Measurements from ENCODE around the gene ADAMTS12.

Gene ADAMTS12

GRCh38 chr5:33846851-33847250, 44.9 kb downstream of the ADAMTS12 start:
- DNase-seq (ENCODE audit: low read depth): no peak

GRCh38 chr5:33843579-33843978, 48.2 kb downstream of the ADAMTS12 start:
- no peak for DNase-seq (ENCODE audit: low read depth)

- DNase-seq (ENCODE audit: low read depth): no peak
Measured at GRCh38 chr5:33842456-33842855, 49.3 kb downstream of the ADAMTS12 start.

- no peak for DNase-seq (ENCODE audit: low read depth)
Measured at GRCh38 chr5:33841891-33842290, 49.9 kb downstream of the ADAMTS12 start.

GRCh38 chr5:33840927-33841547, 50.8 kb downstream of the ADAMTS12 start:
- no peak for DNase-seq (ENCODE audit: low read depth)

GRCh38 chr5:33837301-33837700, 54.5 kb downstream of the ADAMTS12 start:
- DNase-seq (ENCODE audit: low read depth): no peak

GRCh38 chr5:33834334-33834733, 57.5 kb downstream of the ADAMTS12 start:
- no peak for DNase-seq (ENCODE audit: low read depth)

- no peak for DNase-seq (ENCODE audit: low read depth)
Measured at GRCh38 chr5:33833237-33833575, 58.6 kb downstream of the ADAMTS12 start.

GRCh38 chr5:33832404-33833236, 59.2 kb downstream of the ADAMTS12 start:
- no peak for DNase-seq (ENCODE audit: low read depth)

- DNase-seq (ENCODE audit: low read depth): no peak
Measured at GRCh38 chr5:33831041-33831440, 60.7 kb downstream of the ADAMTS12 start.

GRCh38 chr5:33829430-33829829, 62.4 kb downstream of the ADAMTS12 start:
- DNase-seq (ENCODE audit: low read depth): no peak

- DNase-seq (ENCODE audit: low read depth): no peak
Measured at GRCh38 chr5:33828626-33829308, 63.0 kb downstream of the ADAMTS12 start.

GRCh38 chr5:33827885-33828284, 63.9 kb downstream of the ADAMTS12 start:
- no peak for DNase-seq (ENCODE audit: low read depth)

GRCh38 chr5:33827018-33827707, 64.6 kb downstream of the ADAMTS12 start:
- DNase-seq (ENCODE audit: low read depth): no peak

- DNase-seq (ENCODE audit: low read depth): no peak
Measured at GRCh38 chr5:33824516-33825195, 67.1 kb downstream of the ADAMTS12 start.

- no peak for DNase-seq (ENCODE audit: low read depth)
Measured at GRCh38 chr5:33817301-33817700, 74.5 kb downstream of the ADAMTS12 start.

- DNase-seq (ENCODE audit: low read depth): no peak
Measured at GRCh38 chr5:33816791-33817190, 75.0 kb downstream of the ADAMTS12 start.

GRCh38 chr5:33812746-33813145, 79.0 kb downstream of the ADAMTS12 start:
- no peak for DNase-seq (ENCODE audit: low read depth)

- no peak for DNase-seq (ENCODE audit: low read depth)
Measured at GRCh38 chr5:33810491-33811120, 81.2 kb downstream of the ADAMTS12 start.

GRCh38 chr5:33809936-33810335, 81.9 kb downstream of the ADAMTS12 start:
- DNase-seq (ENCODE audit: low read depth): no peak

- no peak for DNase-seq (ENCODE audit: low read depth)
Measured at GRCh38 chr5:33808699-33809098, 83.1 kb downstream of the ADAMTS12 start.

All from activated T-cell treated with anti-CD3 and anti-CD28 coated beads for 48 hours (primary cell).